ENCODE measurements around the gene PCDH9.

PCDH9 gene

GRCh38 chr13:67043901-67044300 is 186.2 kb downstream of the PCDH9 start:
- TF ChIP-seq, protein P1, sequence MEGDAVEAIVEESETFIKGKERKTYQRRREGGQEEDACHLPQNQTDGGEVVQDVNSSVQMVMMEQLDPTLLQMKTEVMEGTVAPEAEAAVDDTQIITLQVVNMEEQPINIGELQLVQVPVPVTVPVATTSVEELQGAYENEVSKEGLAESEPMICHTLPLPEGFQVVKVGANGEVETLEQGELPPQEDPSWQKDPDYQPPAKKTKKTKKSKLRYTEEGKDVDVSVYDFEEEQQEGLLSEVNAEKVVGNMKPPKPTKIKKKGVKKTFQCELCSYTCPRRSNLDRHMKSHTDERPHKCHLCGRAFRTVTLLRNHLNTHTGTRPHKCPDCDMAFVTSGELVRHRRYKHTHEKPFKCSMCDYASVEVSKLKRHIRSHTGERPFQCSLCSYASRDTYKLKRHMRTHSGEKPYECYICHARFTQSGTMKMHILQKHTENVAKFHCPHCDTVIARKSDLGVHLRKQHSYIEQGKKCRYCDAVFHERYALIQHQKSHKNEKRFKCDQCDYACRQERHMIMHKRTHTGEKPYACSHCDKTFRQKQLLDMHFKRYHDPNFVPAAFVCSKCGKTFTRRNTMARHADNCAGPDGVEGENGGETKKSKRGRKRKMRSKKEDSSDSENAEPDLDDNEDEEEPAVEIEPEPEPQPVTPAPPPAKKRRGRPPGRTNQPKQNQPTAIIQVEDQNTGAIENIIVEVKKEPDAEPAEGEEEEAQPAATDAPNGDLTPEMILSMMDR (IDR thresholded peaks at IDR 0.05) = no peak

GRCh38 chr13:67042556-67042955 is 187.6 kb downstream of the PCDH9 start:
- TF ChIP-seq, protein P1 (IDR thresholded peaks at IDR 0.05) = no peak

DNA sequence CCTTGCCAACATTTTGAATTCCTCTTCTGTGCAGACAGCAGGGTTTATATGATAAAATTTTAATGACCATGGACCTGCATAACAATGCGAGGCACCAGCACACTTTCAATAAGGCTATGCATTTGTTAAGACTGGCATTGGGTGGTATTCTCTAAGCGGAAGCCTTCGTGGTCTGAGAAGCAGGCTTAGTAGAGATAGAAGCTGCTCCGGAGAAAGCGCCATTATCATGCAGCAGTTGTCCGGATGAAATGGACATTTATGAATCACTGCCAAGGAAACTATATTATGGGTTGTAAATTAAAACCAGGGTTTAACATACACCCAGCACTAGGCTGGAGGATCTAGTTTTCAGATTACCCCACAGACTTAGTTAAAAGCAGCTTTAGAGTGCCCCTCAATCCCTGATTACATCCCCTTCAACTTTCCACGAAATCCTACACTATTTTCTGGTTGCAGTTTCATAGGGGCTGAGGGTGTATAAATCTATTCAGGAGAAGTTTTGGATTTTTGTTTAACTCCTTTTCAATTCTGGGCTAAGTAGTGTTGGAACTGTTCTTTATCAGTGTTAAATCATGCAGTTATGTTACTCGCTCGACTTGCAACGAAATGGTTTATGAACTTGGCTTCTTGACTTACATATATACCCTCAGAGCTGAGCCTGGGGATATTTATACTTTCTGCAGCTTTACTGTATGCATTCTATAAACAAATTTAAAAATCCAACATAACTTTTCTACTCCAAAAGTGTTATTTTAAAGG is 193.3 kb downstream of the PCDH9 start:
- TF ChIP-seq, protein P1 (IDR thresholded peaks at IDR 0.05) = no peak

- TF ChIP-seq, protein P1 (IDR thresholded peaks at IDR 0.05) = no peak
Measured at GRCh38 chr13:67033170-67033569, 197.0 kb downstream of the PCDH9 start.

DNA sequence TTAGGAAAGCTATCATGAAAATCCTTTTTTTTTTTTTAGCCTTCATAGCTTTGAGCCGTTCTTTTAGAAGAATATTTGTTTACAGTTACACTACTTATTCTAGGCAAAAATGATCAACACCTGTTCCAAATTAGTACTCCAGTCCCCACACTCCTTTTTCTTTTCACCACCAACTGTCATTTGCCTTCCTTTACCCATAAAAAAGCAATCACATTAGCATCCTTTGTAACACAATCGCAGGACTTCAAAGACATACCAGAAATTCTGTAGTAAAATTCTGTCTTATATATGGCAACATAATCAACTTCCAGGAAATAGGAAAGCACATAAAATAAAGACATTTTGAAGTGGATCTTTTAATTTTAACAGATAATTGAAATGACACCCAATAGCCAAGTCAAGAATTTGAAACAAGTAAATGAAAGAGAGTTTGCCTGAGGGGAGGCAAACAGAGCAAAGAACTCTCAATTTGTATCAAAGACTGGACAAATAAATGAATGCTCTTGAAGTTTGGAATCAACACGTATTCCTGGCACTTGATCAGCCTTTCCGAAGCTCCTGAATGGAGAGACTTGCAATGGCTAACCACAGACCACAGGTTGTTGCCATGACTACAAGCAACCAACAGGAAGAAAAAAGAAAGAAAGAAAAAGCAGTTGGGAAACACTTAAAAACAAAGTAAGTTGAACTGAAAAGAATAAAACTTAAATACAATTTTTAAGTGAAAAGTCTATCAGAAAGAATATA is 206.8 kb downstream of the PCDH9 start:
- TF ChIP-seq, protein P1 (IDR thresholded peaks at IDR 0.05) = no peak

- TF ChIP-seq, protein P1 (IDR thresholded peaks at IDR 0.05) = no peak
Measured at GRCh38 chr13:67018775-67019174, 211.4 kb downstream of the PCDH9 start.

- TF ChIP-seq, protein P1 (IDR thresholded peaks at IDR 0.05) = no peak
Measured at GRCh38 chr13:67017276-67017675, 212.9 kb downstream of the PCDH9 start.

Data from LNCAP (cell line).